Ovary (tissue), 9 donors: Measurements from ENCODE around the gene VPS52. TPM values are rescaled to one million over a fixed set of nuclear protein-coding genes. Genes with fewer than 3 reads are reported as not detected.

Experiments
- DNase-seq, 5 donors: peaks; one replicate each; pipeline ENCODE4 v3.0.0-alpha.2; 2019 to 2020
- H3K27ac ChIP-seq, 2 donors: fragments of 200-600 bp; one replicate each; pipeline versions ENCODE4 v1.5.1 to v1.8.0; 2019 to 2022
- H3K27me3 ChIP-seq: fragments of 200-600 bp; one replicate; pipeline ENCODE4 v1.8.0; 2022
- H3K36me3 ChIP-seq: fragments of 200-600 bp; sonication (generic); one replicate; pipeline ENCODE4 v1.5.1; 2019
- H3K4me1 ChIP-seq: one replicate; pipeline ENCODE4 v1.8.1; 2013; ENCODE audit warnings: mild to moderate bottlenecking, moderate library complexity; ENCODE audit not compliant: insufficient read depth
- H3K4me3 ChIP-seq: fragments of 200-600 bp; sonication (generic); one replicate; pipeline ENCODE4 v1.5.1; 2017
- H3K9me3 ChIP-seq, 2 donors: fragments of 200-600 bp in 1 of 2; sonication (generic) in 1 of 2; one replicate each; pipeline versions ENCODE4 v1.5.1 to v1.8.1; 2013 to 2019; ENCODE audit warnings: mild to moderate bottlenecking in 1 of 2, moderate library complexity in 1 of 2
- EP300 ChIP-seq: sonication (generic); formaldehyde crosslinking; IDR thresholded peaks from one replicate; pipeline ENCODE4 v1.6.1; 2017; ENCODE audit warnings: antibody characterized with exemption
- POLR2A ChIP-seq: fragments of 450-650 bp; IDR thresholded peaks from one replicate; pipeline ENCODE4 v1.6.1; 2017; ENCODE audit warnings: antibody characterized with exemption, mild to moderate bottlenecking, moderate library complexity
- WGBS, 3 donors: extraction: QIAGEN DNeasy Blood & Tissue Kit in 1 of 3; methylation state at CpG; one replicate each; pipeline versions ENCODE4 v1.1.5 to v1.1.7; 2013 to 2017; 5-methylcytosine and 5-hydroxymethylcytosine counted together
- intact Hi-C, 4 donors: fragments of 100-400 bp; cut with DNase I; formaldehyde crosslinking; loops; one replicate each; pipeline versions ENCODE4 v1.11.0 to v1.15.1; 2022 to 2023
- polyA plus RNA-seq, 2 donors: library from polyadenylated mRNA; stranded (reverse); fragments of 200-250 nt in 1 of 2; fragments of 350-450 nt in 1 of 2; fragmentation: Illumina TruSeq in 1 of 2; extraction: RNeasy Lipid Tissue Mini Kit (QIAGEN cat#74804) in 1 of 2; gene quantifications; one replicate each; pipeline ENCODE4 v1.2.3, GENCODE V29; 2013 to 2014
- total RNA-seq, 7 donors: library from RNA; depleted of rRNA in 2 of 7; stranded (reverse); fragments of >200 nt in 2 of 7; fragmentation: NEBNext Ultra II Directional in 3 of 7; extraction: Animal tissue kit (Norgen Biotek cat#: 25700) in 3 of 7; gene quantifications; one replicate each; pipeline versions ENCODE4 v1.1.0 to v1.2.4, GENCODE V29; 2016 to 2023
- TF ChIP-seq, protein P1 (sequence below), 3 donors: fragments of 450-650 bp in 2 of 3; fragments of 200-600 bp in 1 of 3; IDR thresholded peaks; one replicate each; pipeline versions ENCODE4 v1.5.1 to v1.8.0; 2016 to 2022; ENCODE audit warnings: antibody characterized with exemption in 3 of 3, mild to moderate bottlenecking in 1 of 3
- donor health status: DM: no; HTN: no; CAD: no; lungs with moderate emphysema.
- donor health status: DM: no; HTN: no; CAD: no.
- donor health status: Bipolar disorder and iron deficiency.
- donor health status: DM: yes; HTN: yes; CAD: no.
- donor health status: DM: no; HTN: no; CAD: no.
- donor health status: DM: yes; HTN: yes; CAD: no.

VPS52 gene
- total and polyA plus RNA-seq, 9 donors = 24.0 to 56.7 (median 45.2) TPM

DNA sequence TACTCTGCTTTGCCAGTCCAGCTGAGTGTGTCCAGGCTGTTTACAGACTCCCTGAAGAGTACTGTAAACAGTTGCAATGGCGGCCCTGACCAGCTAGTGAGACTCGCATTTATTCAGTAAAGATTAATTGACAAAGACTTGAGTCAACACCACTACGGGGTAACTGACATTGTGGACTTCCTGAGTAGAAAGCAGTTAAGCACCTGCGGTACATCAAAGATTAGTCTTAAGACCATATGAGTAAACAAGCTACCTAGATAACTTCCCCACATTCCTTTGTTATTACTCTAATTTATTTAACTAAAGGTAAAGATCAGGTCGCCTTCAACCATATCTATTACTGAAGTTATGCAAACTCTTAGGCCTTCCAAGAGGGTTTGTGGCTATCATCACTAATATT lies 12.6 kb downstream of the VPS52 start:
- Histone ChIP-seq H3K4me1 (no peaks in the 10 kb centered on the region), H3K4me3 (no peak overlapping the region), H3K9me3 (no peaks in the 10 kb centered on the region), H3K36me3 (no peaks in the 10 kb centered on the region), H3K27me3 (no peaks in the 10 kb centered on the region), H3K27ac (no peak overlapping the region)
- DNase-seq = no peak
- WGBS, 3 donors = 91 to 95% (median 91%) methylated on average over 5 of the region's 5 CpGs
- intact Hi-C loops = no loop called here
- TF ChIP-seq POLR2A = no peak
- no peak for TF ChIP-seq EP300
- TF ChIP-seq, protein P1, sequence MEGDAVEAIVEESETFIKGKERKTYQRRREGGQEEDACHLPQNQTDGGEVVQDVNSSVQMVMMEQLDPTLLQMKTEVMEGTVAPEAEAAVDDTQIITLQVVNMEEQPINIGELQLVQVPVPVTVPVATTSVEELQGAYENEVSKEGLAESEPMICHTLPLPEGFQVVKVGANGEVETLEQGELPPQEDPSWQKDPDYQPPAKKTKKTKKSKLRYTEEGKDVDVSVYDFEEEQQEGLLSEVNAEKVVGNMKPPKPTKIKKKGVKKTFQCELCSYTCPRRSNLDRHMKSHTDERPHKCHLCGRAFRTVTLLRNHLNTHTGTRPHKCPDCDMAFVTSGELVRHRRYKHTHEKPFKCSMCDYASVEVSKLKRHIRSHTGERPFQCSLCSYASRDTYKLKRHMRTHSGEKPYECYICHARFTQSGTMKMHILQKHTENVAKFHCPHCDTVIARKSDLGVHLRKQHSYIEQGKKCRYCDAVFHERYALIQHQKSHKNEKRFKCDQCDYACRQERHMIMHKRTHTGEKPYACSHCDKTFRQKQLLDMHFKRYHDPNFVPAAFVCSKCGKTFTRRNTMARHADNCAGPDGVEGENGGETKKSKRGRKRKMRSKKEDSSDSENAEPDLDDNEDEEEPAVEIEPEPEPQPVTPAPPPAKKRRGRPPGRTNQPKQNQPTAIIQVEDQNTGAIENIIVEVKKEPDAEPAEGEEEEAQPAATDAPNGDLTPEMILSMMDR (IDR thresholded peaks at IDR 0.05) = no peak

DNA sequence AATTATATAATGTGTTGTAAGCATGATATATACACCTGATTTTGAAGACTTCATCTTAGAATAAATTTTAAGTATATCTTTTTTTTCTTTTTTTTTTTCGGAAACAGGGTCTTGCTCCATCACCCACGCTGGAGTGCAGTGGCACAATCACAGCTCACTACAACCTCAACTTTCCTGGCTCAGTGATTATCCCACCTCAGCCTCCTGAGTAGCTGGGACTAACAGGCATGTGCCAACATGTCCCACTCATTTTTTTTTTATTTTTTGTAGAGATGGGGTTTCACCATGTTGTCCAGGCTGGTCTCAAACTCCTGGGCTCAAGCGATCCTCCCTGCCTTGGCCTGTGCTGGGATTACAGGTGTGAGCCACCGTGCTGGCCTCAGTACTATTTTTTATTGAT lies 17.1 kb downstream of the VPS52 start:
- Histone ChIP-seq H3K9me3 (no peaks in the 10 kb centered on the region), H3K4me3 (no peak overlapping the region), H3K4me1 (peaks cover 3% of the 10 kb centered on the region), H3K36me3 (no peaks in the 10 kb centered on the region), H3K27me3 (no peaks in the 10 kb centered on the region), H3K27ac (no peak overlapping the region)
- TF ChIP-seq POLR2A (no peak), EP300 (no peak)
- TF ChIP-seq, protein P1 (IDR thresholded peaks at IDR 0.05) = no peak
- intact Hi-C loops = no loop called here
- 90 to 93% (median 93%) methylated on average over 4 of the region's 4 CpGs for WGBS, 3 donors
- no peak for DNase-seq

DNA sequence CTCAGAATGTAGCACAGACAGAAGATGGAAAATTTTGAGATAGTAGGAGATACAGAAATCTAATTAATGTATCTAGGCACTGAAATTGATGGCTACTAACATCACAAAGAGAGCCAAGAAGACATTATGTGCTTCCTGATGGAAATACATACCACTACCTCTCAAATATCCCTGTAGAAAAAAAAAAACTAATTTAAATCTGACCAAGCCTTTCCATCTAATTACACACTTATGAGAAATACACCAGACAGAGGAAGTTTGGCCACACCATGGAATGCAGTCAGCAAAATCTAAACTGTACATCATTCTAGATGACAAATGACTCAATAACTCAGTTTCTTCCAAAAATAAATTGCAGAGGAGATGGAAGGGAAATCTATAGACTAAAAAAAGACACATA lies 18.9 kb downstream of the VPS52 start:
- no peaks in the 10 kb centered on the region for H3K36me3 ChIP-seq
- TF ChIP-seq, protein P1 (IDR thresholded peaks at IDR 0.05) = no peak
- TF ChIP-seq POLR2A (no peak), EP300 (no peak)
- peaks cover 3% of the 10 kb centered on the region for H3K4me1 ChIP-seq
- intact Hi-C loops = no loop called here
- no peaks in the 10 kb centered on the region for H3K9me3 ChIP-seq
- H3K27me3 ChIP-seq = no peaks in the 10 kb centered on the region
- no peak for DNase-seq
- no peak overlapping the region for H3K27ac ChIP-seq
- no peak overlapping the region for H3K4me3 ChIP-seq

DNA sequence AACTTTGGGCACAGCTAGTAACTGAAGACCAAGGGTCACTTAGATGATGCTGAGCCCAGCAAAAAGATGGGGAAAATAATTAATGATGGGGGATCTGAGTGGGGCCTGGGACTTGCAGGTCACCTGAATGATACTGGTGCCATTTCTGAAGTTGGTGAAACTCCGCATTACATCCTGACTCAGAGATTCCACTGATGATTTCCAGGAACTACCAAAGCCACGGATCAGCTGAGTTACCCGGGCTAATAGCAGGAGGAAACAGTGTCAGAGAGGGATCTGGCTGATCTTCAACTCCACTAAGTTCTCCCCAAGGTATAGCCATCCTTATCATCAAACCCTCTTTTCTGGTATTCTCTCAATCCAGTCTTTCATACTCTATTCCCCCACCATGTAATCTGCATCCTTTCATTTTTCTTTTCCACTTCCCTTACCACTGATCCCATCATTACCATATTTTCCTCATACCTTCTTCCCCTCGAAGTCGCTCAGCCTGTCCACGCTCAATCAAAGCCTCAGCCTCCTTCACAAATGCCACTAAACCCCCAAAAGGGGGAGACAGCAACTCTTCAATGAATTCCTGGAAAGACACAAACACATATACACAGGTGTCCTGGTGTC lies 20.2 kb downstream of the VPS52 start:
- Histone ChIP-seq H3K27me3 (no peaks in the 10 kb centered on the region), H3K4me1 (peaks cover 3% of the 10 kb centered on the region), H3K27ac (no peak overlapping the region), H3K9me3 (no peaks in the 10 kb centered on the region), H3K36me3 (no peaks in the 10 kb centered on the region), H3K4me3 (no peak overlapping the region)
- no peak for DNase-seq
- intact Hi-C loops = no loop called here
- no peak for TF ChIP-seq EP300
- TF ChIP-seq POLR2A = no peak
- TF ChIP-seq, protein P1 (IDR thresholded peaks at IDR 0.05) = no peak
- WGBS, 3 donors = 83 to 89% (median 86%) methylated on average over 6 of the region's 6 CpGs
